Nephron (organoid): ENCODE measurements around the gene TAF4.

ENCODE experiments used
- H3K27ac Mint-ChIP-seq, 3 experiments: 2 replicates each; pipeline ENCODE4 v1.8.0; 2020; ENCODE audit warnings: mixed read lengths in 3 of 3, mild to moderate bottlenecking in 2 of 3, moderate library complexity in 1 of 3
- H3K27me3 Mint-ChIP-seq: 2 replicates; pipeline ENCODE4 v1.8.0; 2021; ENCODE audit warnings: low read depth, mild to moderate bottlenecking, moderate library complexity, mixed read lengths
- H3K36me3 Mint-ChIP-seq: 2 replicates; pipeline ENCODE4 v1.8.0; 2020; ENCODE audit warnings: low read depth, mixed read lengths
- H3K4me1 Mint-ChIP-seq: 2 replicates; pipeline ENCODE4 v1.8.0; 2020; ENCODE audit warnings: mixed read lengths
- H3K4me3 Mint-ChIP-seq, 3 experiments: 2 replicates each; pipeline ENCODE4 v1.8.0; 2020; ENCODE audit warnings: mild to moderate bottlenecking in 3 of 3, mixed read lengths in 3 of 3, moderate library complexity in 2 of 3
- H3K9me3 Mint-ChIP-seq: 2 replicates; pipeline ENCODE4 v1.8.0; 2020; ENCODE audit warnings: mixed read lengths
- TF ChIP-seq, protein P1 (sequence below), 3 experiments: fragments of 200-600 bp; sonication (generic); IDR thresholded peaks; one replicate each; pipeline ENCODE4 v1.5.0; 2021; ENCODE audit warnings: antibody characterized with exemption in 3 of 3; ENCODE audit not compliant: unreplicated experiment in 3 of 3

TAF4 gene, protein sequence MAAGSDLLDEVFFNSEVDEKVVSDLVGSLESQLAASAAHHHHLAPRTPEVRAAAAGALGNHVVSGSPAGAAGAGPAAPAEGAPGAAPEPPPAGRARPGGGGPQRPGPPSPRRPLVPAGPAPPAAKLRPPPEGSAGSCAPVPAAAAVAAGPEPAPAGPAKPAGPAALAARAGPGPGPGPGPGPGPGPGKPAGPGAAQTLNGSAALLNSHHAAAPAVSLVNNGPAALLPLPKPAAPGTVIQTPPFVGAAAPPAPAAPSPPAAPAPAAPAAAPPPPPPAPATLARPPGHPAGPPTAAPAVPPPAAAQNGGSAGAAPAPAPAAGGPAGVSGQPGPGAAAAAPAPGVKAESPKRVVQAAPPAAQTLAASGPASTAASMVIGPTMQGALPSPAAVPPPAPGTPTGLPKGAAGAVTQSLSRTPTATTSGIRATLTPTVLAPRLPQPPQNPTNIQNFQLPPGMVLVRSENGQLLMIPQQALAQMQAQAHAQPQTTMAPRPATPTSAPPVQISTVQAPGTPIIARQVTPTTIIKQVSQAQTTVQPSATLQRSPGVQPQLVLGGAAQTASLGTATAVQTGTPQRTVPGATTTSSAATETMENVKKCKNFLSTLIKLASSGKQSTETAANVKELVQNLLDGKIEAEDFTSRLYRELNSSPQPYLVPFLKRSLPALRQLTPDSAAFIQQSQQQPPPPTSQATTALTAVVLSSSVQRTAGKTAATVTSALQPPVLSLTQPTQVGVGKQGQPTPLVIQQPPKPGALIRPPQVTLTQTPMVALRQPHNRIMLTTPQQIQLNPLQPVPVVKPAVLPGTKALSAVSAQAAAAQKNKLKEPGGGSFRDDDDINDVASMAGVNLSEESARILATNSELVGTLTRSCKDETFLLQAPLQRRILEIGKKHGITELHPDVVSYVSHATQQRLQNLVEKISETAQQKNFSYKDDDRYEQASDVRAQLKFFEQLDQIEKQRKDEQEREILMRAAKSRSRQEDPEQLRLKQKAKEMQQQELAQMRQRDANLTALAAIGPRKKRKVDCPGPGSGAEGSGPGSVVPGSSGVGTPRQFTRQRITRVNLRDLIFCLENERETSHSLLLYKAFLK

DNA sequence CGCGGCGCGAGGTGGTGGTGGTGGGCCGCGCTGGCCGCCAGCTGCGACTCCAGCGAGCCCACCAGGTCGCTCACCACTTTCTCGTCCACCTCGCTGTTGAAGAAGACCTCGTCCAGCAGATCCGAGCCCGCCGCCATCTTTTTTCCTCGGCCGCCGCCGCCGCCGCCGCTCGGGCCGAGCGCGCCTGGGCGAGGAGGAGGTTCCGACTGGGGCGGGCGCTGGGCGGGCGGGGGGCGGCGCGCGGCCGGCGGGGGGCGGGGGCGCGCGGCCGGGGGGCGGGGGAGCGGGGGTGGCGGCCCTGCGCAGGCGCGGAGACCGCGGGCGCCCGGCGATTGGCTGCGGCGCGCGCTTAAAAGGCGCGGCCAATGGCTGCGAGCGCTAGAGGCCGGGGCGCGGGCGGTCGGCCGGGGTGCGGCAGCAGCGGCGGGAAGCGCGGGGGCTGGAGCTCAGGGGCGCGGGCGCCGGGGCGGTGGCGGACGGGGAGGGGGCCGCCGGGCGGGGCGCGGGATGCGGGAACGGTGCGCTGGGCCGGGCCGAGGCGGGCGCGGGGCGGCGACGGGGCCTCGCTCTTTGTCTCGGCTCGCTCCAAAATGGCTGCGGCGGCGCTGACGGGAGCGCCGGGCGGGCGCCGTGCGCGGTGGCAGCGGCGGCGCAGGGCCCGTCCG, at the start of gene TAF4:
Gene TAF4, minus strand, starts transcription at position 208 of the 665 bp plus-strand sequence. Its CDS starts 71 bp downstream, at position 137.
- peaks cover 36% of the 10 kb centered on the region for H3K4me1 Mint-ChIP-seq
- peak within 1 kb of the TSS; percentile 99 to 100 (median 99) for H3K27ac Mint-ChIP-seq
- peaks cover 3% of the 10 kb centered on the region for H3K9me3 Mint-ChIP-seq
- H3K4me3 Mint-ChIP-seq = peak within 1 kb of the TSS; percentile 91 to 96 (median 92)
- peaks cover 5% of the 10 kb centered on the region for H3K36me3 Mint-ChIP-seq
- H3K27me3 Mint-ChIP-seq = peaks cover 10% of the 10 kb centered on the region
- TF ChIP-seq, protein P1, sequence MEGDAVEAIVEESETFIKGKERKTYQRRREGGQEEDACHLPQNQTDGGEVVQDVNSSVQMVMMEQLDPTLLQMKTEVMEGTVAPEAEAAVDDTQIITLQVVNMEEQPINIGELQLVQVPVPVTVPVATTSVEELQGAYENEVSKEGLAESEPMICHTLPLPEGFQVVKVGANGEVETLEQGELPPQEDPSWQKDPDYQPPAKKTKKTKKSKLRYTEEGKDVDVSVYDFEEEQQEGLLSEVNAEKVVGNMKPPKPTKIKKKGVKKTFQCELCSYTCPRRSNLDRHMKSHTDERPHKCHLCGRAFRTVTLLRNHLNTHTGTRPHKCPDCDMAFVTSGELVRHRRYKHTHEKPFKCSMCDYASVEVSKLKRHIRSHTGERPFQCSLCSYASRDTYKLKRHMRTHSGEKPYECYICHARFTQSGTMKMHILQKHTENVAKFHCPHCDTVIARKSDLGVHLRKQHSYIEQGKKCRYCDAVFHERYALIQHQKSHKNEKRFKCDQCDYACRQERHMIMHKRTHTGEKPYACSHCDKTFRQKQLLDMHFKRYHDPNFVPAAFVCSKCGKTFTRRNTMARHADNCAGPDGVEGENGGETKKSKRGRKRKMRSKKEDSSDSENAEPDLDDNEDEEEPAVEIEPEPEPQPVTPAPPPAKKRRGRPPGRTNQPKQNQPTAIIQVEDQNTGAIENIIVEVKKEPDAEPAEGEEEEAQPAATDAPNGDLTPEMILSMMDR (IDR thresholded peaks at IDR 0.05; ENCODE audit: unreplicated experiment in 3 of 3) = no peak

DNA sequence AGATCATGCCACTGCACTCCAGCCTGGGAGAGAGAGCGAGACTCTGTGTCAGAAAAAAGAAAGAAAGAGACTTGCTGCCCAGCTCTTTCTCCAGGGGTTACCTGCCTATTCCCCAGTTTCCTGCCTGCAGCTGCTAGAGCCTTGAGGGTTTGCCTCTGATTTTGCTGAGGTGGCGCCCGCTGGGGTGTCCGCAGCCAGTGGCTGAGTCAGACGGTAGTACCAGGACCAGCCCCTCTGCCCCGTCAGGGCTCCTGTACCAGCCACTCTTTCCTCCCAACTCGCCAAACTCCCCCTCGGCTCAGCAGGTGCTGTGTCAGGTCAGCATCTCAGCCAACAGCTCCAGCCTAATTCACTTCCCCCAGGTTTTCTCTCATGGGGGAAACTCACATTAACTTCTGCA, 49.2 kb upstream of the TAF4 start:
- TF ChIP-seq, protein P1 (IDR thresholded peaks at IDR 0.05; ENCODE audit: unreplicated experiment in 3 of 3) = no peak
- no peak overlapping the region for H3K4me3 Mint-ChIP-seq
- no peak overlapping the region for H3K27ac Mint-ChIP-seq
- H3K9me3 Mint-ChIP-seq = peaks cover 7% of the 10 kb centered on the region
- H3K4me1 Mint-ChIP-seq = peaks cover 5% of the 10 kb centered on the region
- peaks cover 3% of the 10 kb centered on the region for H3K36me3 Mint-ChIP-seq
- peaks cover 46% of the 10 kb centered on the region for H3K27me3 Mint-ChIP-seq

DNA sequence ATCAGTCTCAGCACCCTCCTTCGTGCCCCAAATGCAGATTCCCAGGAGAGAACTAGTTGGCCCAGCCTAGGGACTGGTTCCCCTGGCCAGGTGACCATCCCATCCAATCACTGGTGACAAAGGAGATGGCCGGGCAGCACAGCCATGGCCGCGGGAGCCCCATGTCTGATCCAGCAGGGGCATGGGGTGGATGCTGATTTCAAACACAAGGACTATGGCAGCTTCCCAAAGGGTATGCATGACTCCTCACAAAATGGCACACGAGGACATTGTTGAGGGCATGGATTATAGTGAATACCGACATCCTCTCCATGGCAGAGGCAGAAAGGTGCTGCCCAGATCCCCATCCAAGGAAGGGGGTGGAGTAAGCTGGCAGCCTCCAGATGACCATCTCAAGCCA, 46.7 kb upstream of the TAF4 start:
- H3K9me3 Mint-ChIP-seq = peaks cover 27% of the 10 kb centered on the region
- peaks cover 42% of the 10 kb centered on the region for H3K27me3 Mint-ChIP-seq
- H3K4me3 Mint-ChIP-seq = no peak overlapping the region
- H3K27ac Mint-ChIP-seq = no peak overlapping the region
- TF ChIP-seq, protein P1 (IDR thresholded peaks at IDR 0.05; ENCODE audit: unreplicated experiment in 3 of 3) = no peak
- peaks cover 12% of the 10 kb centered on the region for H3K36me3 Mint-ChIP-seq
- no peaks in the 10 kb centered on the region for H3K4me1 Mint-ChIP-seq

DNA sequence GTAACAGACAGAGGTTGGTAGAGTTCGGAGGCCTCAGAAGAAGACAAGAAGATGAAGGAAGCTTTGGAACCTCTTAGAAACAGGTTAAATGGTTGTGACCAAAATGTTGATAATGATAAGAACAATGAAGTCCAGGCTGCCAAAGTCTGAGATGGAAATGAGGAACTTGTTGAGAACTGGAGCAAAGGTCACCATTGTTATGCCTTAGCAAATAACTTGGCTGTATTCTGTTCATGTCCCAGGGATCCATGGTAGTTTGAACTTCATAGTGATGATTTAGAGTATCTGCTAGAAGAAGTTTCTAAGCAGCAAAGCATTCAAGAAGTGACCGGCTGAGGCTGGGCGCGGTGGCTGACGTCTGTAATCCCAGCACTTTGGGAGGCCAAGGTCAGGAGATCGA, 45.5 kb upstream of the TAF4 start:
- Mint-ChIP-seq H3K36me3 (peaks cover 12% of the 10 kb centered on the region), H3K27me3 (peaks cover 31% of the 10 kb centered on the region), H3K4me3 (no peak overlapping the region), H3K9me3 (peaks cover 27% of the 10 kb centered on the region), H3K4me1 (no peaks in the 10 kb centered on the region), H3K27ac (no peak overlapping the region)
- TF ChIP-seq, protein P1 (IDR thresholded peaks at IDR 0.05; ENCODE audit: unreplicated experiment in 3 of 3) = no peak

DNA sequence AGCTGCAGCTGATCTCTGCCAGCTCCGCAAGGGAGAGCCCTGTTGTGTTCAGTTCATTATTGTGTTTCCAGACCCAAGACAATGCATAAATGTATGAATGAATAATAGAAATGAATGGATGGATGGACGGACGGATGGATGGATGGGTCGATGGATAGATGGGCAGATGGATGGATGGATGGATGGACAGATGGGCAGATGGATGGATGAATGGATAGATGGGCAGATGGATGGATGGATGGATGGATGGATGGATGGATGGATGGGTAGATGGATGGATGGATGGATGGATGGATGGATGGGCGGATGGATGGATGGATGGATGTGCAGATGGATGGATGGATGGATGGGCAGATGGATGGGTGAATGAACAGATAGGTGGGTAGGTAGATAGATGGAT, 39.9 kb upstream of the TAF4 start:
- H3K4me1 Mint-ChIP-seq = peaks cover 4% of the 10 kb centered on the region
- TF ChIP-seq, protein P1 (IDR thresholded peaks at IDR 0.05; ENCODE audit: unreplicated experiment in 3 of 3) = no peak
- H3K4me3 Mint-ChIP-seq = no peak overlapping the region
- H3K9me3 Mint-ChIP-seq = peaks cover 35% of the 10 kb centered on the region
- no peak overlapping the region for H3K27ac Mint-ChIP-seq
- H3K27me3 Mint-ChIP-seq = peaks cover 22% of the 10 kb centered on the region
- H3K36me3 Mint-ChIP-seq = peaks cover 12% of the 10 kb centered on the region
